Lung microvascular endothelial cell (primary cell): ENCODE data around the gene PDE3B. TPM values are rescaled to one million over a fixed set of nuclear protein-coding genes. Genes with fewer than 3 reads are reported as not detected.
"Not testable (repeated sequence)": the region's sequence is repeated elsewhere in the genome, so short reads cannot be mapped to it uniquely, and the experiment has no call there.

Source experiments
- DNase-seq, 2 donors: peaks; one replicate each; pipeline versions ENCODE4 v3.0.0 to v3.0.0-alpha.2; 2010; ENCODE audit warnings: low read depth in 2 of 2
- total RNA-seq: library from RNA; depleted of rRNA; stranded (reverse); fragments of >200 nt; gene quantifications from 2 replicates; pipeline ENCODE4 v1.2.1, GENCODE V29; 2014

PDE3B gene
- total RNA-seq, 1 donor from 2014 or later: 0.40 TPM

- no peak for DNase-seq
These were observed 32.5 kb downstream of the PDE3B start for GRCh38 chr11:14676068-14676467.

GRCh38 chr11:14677146-14677545 lies 33.5 kb downstream of the PDE3B start:
- DNase-seq: no peak

GRCh38 chr11:14678350-14678749 lies 34.7 kb downstream of the PDE3B start:
- DNase-seq: no peak

- no peak for DNase-seq
These were observed 36.1 kb downstream of the PDE3B start for GRCh38 chr11:14679662-14680061.

GRCh38 chr11:14684234-14684915 lies 40.8 kb downstream of the PDE3B start:
- not testable (repeated sequence) for DNase-seq

- DNase-seq: no peak
These were observed 43.9 kb downstream of the PDE3B start for GRCh38 chr11:14687456-14687855.

- DNase-seq: no peak
These were observed 44.5 kb downstream of the PDE3B start for GRCh38 chr11:14687943-14688627.

GRCh38 chr11:14695656-14696055 lies 52.1 kb downstream of the PDE3B start:
- DNase-seq: not testable (repeated sequence)

- DNase-seq: no peak
These were observed 55.2 kb downstream of the PDE3B start for GRCh38 chr11:14698771-14699170.

- DNase-seq: no peak
These were observed 57.0 kb downstream of the PDE3B start for GRCh38 chr11:14700593-14700992.

GRCh38 chr11:14702760-14703159 lies 59.2 kb downstream of the PDE3B start:
- DNase-seq: no peak

- no peak for DNase-seq
These were observed 60.1 kb downstream of the PDE3B start for GRCh38 chr11:14703731-14704130.

GRCh38 chr11:14705067-14705466 lies 61.5 kb downstream of the PDE3B start:
- DNase-seq: no peak

- no peak for DNase-seq
These were observed 70.1 kb downstream of the PDE3B start for GRCh38 chr11:14713496-14714244.

GRCh38 chr11:14715669-14716068 lies 72.1 kb downstream of the PDE3B start:
- not testable (repeated sequence) for DNase-seq

- DNase-seq: no peak
These were observed 78.9 kb downstream of the PDE3B start for GRCh38 chr11:14722496-14722895.

GRCh38 chr11:14725150-14725549 lies 81.5 kb downstream of the PDE3B start:
- DNase-seq: no peak

GRCh38 chr11:14727215-14727614 lies 83.6 kb downstream of the PDE3B start:
- no peak for DNase-seq

- no peak for DNase-seq
These were observed 84.1 kb downstream of the PDE3B start for GRCh38 chr11:14727746-14728145.

- not testable (repeated sequence) for DNase-seq
These were observed 96.9 kb downstream of the PDE3B start for GRCh38 chr11:14740539-14740938.

- DNase-seq: no peak
These were observed 97.6 kb downstream of the PDE3B start for GRCh38 chr11:14741195-14741594.

- no peak for DNase-seq
These were observed 99.4 kb downstream of the PDE3B start for GRCh38 chr11:14742849-14743559.
